ENCODE measurements around the gene IQCF5.
"Not testable (repeated sequence)": the region's sequence is repeated elsewhere in the genome, so short reads cannot be mapped to it uniquely, and the experiment has no call there.

Gene IQCF5

GRCh38 chr3:51875501-51875900, at the start of gene IQCF5:
TSS of gene IQCF5 (minus strand) at chr3:51875601. CDS start at chr3:51875531, 70 bp downstream.
- no peak for DNase-seq (ENCODE audit: low read depth)

- DNase-seq (ENCODE audit: low read depth), result no peak
Measured at GRCh38 chr3:51921081-51921578, 45.7 kb upstream of the IQCF5 start.

- DNase-seq (ENCODE audit: low read depth), result no peak
Measured at GRCh38 chr3:51916418-51916817, 41.0 kb upstream of the IQCF5 start.

- DNase-seq (ENCODE audit: low read depth), result no peak
Measured at GRCh38 chr3:51908026-51908425, 32.6 kb upstream of the IQCF5 start.

- DNase-seq (ENCODE audit: low read depth), result no peak
Measured at GRCh38 chr3:51904034-51904823, 28.8 kb upstream of the IQCF5 start.

- peak; percentile 53 for DNase-seq (ENCODE audit: low read depth)
Measured at GRCh38 chr3:51902361-51902760, 27.0 kb upstream of the IQCF5 start.

- DNase-seq (ENCODE audit: low read depth), result not testable (repeated sequence)
Measured at GRCh38 chr3:51900043-51900442, 24.6 kb upstream of the IQCF5 start.

GRCh38 chr3:51897391-51897790, 22.0 kb upstream of the IQCF5 start:
- DNase-seq (ENCODE audit: low read depth), result no peak

- peak; percentile 5 for DNase-seq (ENCODE audit: low read depth)
Measured at GRCh38 chr3:51896607-51897305, 21.4 kb upstream of the IQCF5 start.

GRCh38 chr3:51894939-51895338, 19.5 kb upstream of the IQCF5 start:
- no peak for DNase-seq (ENCODE audit: low read depth)

- no peak for DNase-seq (ENCODE audit: low read depth)
Measured at GRCh38 chr3:51894391-51894790, 19.0 kb upstream of the IQCF5 start.

GRCh38 chr3:51891242-51892039, 16.0 kb upstream of the IQCF5 start:
- DNase-seq (ENCODE audit: low read depth), result no peak

GRCh38 chr3:51888463-51889105, 13.2 kb upstream of the IQCF5 start:
- DNase-seq (ENCODE audit: low read depth), result no peak

GRCh38 chr3:51887620-51888019, 12.2 kb upstream of the IQCF5 start:
- DNase-seq (ENCODE audit: low read depth), result no peak

- DNase-seq (ENCODE audit: low read depth), result no peak
Measured at GRCh38 chr3:51886447-51886846, 11.0 kb upstream of the IQCF5 start.

- DNase-seq (ENCODE audit: low read depth), result no peak
Measured at GRCh38 chr3:51879937-51880336, 4.5 kb upstream of the IQCF5 start.

GRCh38 chr3:51876186-51876585, 785 bp upstream of the IQCF5 start:
- no peak for DNase-seq (ENCODE audit: low read depth)

- DNase-seq (ENCODE audit: low read depth), result no peak
Measured at GRCh38 chr3:51874889-51875288, 512 bp downstream of the IQCF5 start.

GRCh38 chr3:51874411-51874810, 990 bp downstream of the IQCF5 start:
- DNase-seq (ENCODE audit: low read depth), result no peak

GRCh38 chr3:51873876-51874275, 1.5 kb downstream of the IQCF5 start:
- DNase-seq (ENCODE audit: low read depth), result no peak

GRCh38 chr3:51873253-51873766, 2.1 kb downstream of the IQCF5 start:
- no peak for DNase-seq (ENCODE audit: low read depth)

- no peak for DNase-seq (ENCODE audit: low read depth)
Measured at GRCh38 chr3:51869304-51869703, 6.1 kb downstream of the IQCF5 start.
